Measurements from ENCODE around the gene ANKRD23. TPM values are rescaled to one million over a fixed set of nuclear protein-coding genes. Genes with fewer than 3 reads are reported as not detected.

ANKRD23 gene
- total and polyA plus RNA-seq, 2 of the 13 experiments (the other 11 are each of a cell fraction or from before 2014, with no cell fraction given) = 1.5 to 1.6 TPM

GRCh38 chr2:96867756-96868554 lies 24.1 kb upstream of the ANKRD23 start (continued):
- TF ChIP-seq ZNF790 (CRISPR knock-in tag; IDR thresholded peaks at IDR 0.05; ENCODE audit: borderline replicate concordance) (no peak), ZKSCAN5 (CRISPR knock-in tag; IDR thresholded peaks at IDR 0.05) (peak; percentile 74; the same call in 1 of the 2 replicates), HES4 (CRISPR knock-in tag; IDR thresholded peaks at IDR 0.05; ENCODE audit: borderline replicate concordance) (no peak), ZFP36L1 (CRISPR knock-in tag; IDR thresholded peaks at IDR 0.05) (peak; percentile 82; the same call in 1 of the 2 replicates), ZNF362 (CRISPR knock-in tag; IDR thresholded peaks at IDR 0.05; ENCODE audit: borderline replicate concordance) (0 out of 2 replicates have a peak, but pooled peaks have one; percentile 8), KLF16 (CRISPR knock-in tag; IDR thresholded peaks at IDR 0.05) (peak in 1 of 2 experiments; percentile 73; a peak in 1 of 4 replicates), BRD4 (CRISPR knock-in tag; IDR thresholded peaks at IDR 0.05) (no peak), TCF7 (IDR thresholded peaks at IDR 0.05; ENCODE audit: low read depth) (no peak), RAD21 (CRISPR knock-in tag; IDR thresholded peaks at IDR 0.05) (no peak), NFE2L1 (CRISPR knock-in tag; IDR thresholded peaks at IDR 0.05; ENCODE audit: borderline replicate concordance) (no peak), IRX3 (CRISPR knock-in tag; IDR thresholded peaks at IDR 0.05; ENCODE audit: borderline replicate concordance, low read depth) (no peak), LBX2 (CRISPR knock-in tag; IDR thresholded peaks at IDR 0.05; ENCODE audit: borderline replicate concordance) (no peak), ZNF691 (CRISPR knock-in tag; IDR thresholded peaks at IDR 0.05; ENCODE audit: borderline replicate concordance, low read depth) (no peak), SP5 (CRISPR knock-in tag; IDR thresholded peaks at IDR 0.05; ENCODE audit: borderline replicate concordance, low read depth) (no peak), PRPF4 (IDR thresholded peaks at IDR 0.05; ENCODE audit: low read depth, low read length, poor library complexity, severe bottlenecking) (no peak), ZNF503 (CRISPR knock-in tag; IDR thresholded peaks at IDR 0.05) (0 out of 2 replicates have a peak, but pooled peaks have one; percentile 53), MAZ (IDR thresholded peaks at IDR 0.05; ENCODE audit: borderline replicate concordance, low read depth, low read length) (no peak), MAZ (CRISPR knock-in tag; IDR thresholded peaks at IDR 0.05; ENCODE audit: low read depth) (no peak), CEBPZ (IDR thresholded peaks at IDR 0.05; ENCODE audit: low read length) (no peak), ZNF205 (CRISPR knock-in tag; IDR thresholded peaks at IDR 0.05) (peak; percentile 8; the same call in 1 of the 2 replicates), ZNF232 (CRISPR knock-in tag; IDR thresholded peaks at IDR 0.05; ENCODE audit: borderline replicate concordance) (0 out of 2 replicates have a peak, but pooled peaks have one; percentile 41)

Measured in HepG2 (cell line).